Measurements from ENCODE around the gene NDUFAF5. TPM values are rescaled to one million over a fixed set of nuclear protein-coding genes. Genes with fewer than 3 reads are reported as not detected.
A peak's percentile ranks its signal among the peaks of the same experiment; 100 is the strongest.
"Not testable (repeated sequence)": the region's sequence is repeated elsewhere in the genome, so short reads cannot be mapped to it uniquely, and the experiment has no call there.

NDUFAF5 gene, protein sequence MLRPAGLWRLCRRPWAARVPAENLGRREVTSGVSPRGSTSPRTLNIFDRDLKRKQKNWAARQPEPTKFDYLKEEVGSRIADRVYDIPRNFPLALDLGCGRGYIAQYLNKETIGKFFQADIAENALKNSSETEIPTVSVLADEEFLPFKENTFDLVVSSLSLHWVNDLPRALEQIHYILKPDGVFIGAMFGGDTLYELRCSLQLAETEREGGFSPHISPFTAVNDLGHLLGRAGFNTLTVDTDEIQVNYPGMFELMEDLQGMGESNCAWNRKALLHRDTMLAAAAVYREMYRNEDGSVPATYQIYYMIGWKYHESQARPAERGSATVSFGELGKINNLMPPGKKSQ
- 38.9 to 40.7 TPM (median 40.4 TPM) in 3 replicates for total RNA-seq

DNA sequence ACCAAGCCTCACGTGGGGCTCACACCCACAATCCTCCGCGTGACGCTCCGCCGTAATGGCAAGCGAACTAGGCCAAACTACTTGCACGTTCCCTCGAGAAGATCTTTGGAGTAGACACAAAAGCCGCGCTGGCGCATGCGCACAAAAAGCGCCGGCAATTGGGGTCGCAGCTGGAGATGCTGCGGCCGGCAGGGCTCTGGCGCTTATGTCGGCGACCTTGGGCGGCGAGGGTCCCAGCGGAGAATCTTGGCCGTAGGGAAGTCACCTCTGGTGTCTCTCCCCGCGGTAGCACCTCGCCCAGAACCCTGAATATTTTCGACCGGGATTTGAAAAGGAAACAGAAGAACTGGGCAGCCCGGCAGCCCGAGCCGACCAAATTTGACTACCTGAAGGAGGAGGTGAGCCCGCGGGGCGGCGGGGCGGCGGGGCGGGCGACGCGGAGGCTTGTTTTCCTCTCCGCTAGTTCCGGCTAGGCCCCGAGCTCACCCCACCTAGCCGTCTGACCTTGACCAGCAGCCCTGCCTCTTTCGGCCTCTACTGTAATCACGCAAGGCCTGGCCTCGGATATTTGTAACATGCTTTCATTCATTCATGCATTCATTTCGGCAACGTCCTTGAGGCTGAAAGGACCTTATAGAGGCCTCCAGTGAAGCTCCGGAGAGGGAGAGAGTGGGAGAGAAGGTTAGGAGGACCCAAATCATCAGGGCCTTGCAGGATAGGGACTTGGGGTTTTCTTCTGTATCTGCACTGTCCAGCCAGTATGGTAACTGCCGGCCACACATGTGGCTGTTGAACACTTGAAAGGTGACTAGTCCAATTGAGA is at the start of gene NDUFAF5, which contains the start of gene ESF1:
TSS of gene NDUFAF5 (plus strand) at position 136 of the 823 bp plus-strand sequence. CDS start at position 177, 41 bp downstream.
TSS of gene ESF1 (minus strand) at position 27 of the 823 bp plus-strand sequence. CDS start 1,779 bp downstream, outside the sequence.
- TF ChIP-seq, protein P1, sequence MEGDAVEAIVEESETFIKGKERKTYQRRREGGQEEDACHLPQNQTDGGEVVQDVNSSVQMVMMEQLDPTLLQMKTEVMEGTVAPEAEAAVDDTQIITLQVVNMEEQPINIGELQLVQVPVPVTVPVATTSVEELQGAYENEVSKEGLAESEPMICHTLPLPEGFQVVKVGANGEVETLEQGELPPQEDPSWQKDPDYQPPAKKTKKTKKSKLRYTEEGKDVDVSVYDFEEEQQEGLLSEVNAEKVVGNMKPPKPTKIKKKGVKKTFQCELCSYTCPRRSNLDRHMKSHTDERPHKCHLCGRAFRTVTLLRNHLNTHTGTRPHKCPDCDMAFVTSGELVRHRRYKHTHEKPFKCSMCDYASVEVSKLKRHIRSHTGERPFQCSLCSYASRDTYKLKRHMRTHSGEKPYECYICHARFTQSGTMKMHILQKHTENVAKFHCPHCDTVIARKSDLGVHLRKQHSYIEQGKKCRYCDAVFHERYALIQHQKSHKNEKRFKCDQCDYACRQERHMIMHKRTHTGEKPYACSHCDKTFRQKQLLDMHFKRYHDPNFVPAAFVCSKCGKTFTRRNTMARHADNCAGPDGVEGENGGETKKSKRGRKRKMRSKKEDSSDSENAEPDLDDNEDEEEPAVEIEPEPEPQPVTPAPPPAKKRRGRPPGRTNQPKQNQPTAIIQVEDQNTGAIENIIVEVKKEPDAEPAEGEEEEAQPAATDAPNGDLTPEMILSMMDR (IDR thresholded peaks at IDR 0.05; ENCODE audit: unreplicated experiment), result no peak
- Mint-ChIP-seq H3K27ac (peak within 1 kb of the TSS; percentile 98), H3K27me3 (ENCODE audit: low read depth) (no peaks in the 10 kb centered on the region), H3K9me3 (no peaks in the 10 kb centered on the region), H3K4me1 (peaks cover 33% of the 10 kb centered on the region), H3K4me3 (peak within 1 kb of the TSS; percentile 94), H3K36me3 (peaks cover 18% of the 10 kb centered on the region)
- DNase-seq (ENCODE audit: low spot score in 2 of 2, unreplicated experiment in 2 of 2), result peak; percentile 75 to 91

DNA sequence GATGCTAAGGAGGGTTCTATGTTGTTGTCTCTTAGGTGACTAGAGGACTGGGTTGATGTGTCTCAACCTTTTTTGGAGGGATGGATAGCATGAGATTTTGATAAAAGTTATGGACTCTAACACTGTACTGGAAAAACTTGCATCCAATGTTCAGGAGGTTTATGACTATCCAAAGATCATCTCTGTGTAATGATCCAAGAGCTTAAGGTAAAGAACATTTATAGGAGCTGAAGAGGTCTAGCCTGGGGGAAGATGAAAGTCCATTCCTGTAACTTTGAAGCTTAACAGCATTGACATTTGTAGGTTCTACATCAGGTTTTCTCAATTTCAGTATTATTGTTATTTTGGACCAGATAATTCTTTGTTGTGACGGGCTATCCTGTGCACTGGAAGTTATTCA is 49.0 kb upstream of the NDUFAF5 start:
- Mint-ChIP-seq H3K4me3 (no peak overlapping the region), H3K9me3 (peaks cover 18% of the 10 kb centered on the region), H3K4me1 (peaks cover 3% of the 10 kb centered on the region), H3K36me3 (peaks cover 50% of the 10 kb centered on the region), H3K27ac (no peak overlapping the region), H3K27me3 (ENCODE audit: low read depth) (no peaks in the 10 kb centered on the region)
- DNase-seq (ENCODE audit: low spot score in 2 of 2, unreplicated experiment in 2 of 2), result no peak
- TF ChIP-seq, protein P1 (IDR thresholded peaks at IDR 0.05; ENCODE audit: unreplicated experiment), result no peak

DNA sequence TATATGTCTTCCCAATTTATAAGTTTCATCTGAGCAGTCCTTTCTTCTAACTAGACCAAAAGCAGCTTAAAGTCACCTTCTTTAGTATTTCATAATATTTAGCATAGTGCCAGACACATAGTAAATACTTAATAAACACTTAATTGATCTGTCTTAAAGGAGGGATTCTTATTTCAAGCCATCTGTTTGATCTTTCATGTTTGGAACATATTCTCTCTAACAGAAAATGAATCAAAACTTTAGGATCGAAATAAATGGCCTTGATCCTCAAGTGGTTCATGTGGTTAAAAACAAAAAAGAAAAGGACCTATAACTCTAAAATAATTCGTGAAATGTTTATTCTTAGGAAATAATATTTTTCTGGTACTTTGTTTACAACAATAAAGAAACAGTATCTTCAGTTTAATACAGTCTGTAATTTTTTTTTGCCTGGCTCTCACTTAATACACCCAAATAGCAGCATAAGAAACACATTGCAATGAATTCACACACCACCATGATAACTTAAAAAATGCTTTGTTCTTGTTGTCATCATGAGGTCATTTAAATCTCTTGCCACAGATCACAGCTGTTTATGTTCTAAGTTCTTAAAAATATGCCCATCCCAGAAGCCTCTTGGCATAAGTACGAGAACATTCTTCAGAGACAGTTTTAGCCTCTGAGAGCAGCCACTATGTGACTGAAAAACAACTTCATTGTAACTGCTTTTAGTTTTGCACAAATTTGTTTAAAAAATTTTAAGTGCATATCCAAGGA is 48.2 kb upstream of the NDUFAF5 start:
- Mint-ChIP-seq H3K36me3 (peaks cover 52% of the 10 kb centered on the region), H3K9me3 (peaks cover 23% of the 10 kb centered on the region), H3K4me3 (no peak overlapping the region), H3K27me3 (ENCODE audit: low read depth) (no peaks in the 10 kb centered on the region), H3K4me1 (peaks cover 3% of the 10 kb centered on the region), H3K27ac (no peak overlapping the region)
- TF ChIP-seq, protein P1 (IDR thresholded peaks at IDR 0.05; ENCODE audit: unreplicated experiment), result no peak
- DNase-seq (ENCODE audit: low spot score in 2 of 2, unreplicated experiment in 2 of 2), result no peak

DNA sequence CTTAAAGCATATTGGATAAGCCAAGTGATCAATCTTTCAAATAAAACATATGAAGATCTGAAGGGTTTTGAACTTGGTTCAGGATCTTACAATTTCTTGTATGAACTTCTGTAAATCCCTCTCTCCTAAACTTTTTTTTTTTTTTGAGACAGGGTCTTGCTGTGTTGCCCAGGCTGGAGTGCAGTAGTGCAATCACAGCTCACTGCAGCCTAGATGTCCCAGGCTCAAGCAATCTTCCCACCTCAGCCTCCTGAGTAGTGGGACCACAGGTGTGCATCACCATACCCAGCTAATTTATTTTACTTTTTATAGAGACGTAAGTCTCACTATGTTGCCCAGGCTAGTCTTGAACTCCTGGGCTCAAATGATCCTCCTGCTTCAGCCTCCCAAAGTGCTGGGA is 46.6 kb upstream of the NDUFAF5 start:
- peaks cover 51% of the 10 kb centered on the region for H3K36me3 Mint-ChIP-seq

DNA sequence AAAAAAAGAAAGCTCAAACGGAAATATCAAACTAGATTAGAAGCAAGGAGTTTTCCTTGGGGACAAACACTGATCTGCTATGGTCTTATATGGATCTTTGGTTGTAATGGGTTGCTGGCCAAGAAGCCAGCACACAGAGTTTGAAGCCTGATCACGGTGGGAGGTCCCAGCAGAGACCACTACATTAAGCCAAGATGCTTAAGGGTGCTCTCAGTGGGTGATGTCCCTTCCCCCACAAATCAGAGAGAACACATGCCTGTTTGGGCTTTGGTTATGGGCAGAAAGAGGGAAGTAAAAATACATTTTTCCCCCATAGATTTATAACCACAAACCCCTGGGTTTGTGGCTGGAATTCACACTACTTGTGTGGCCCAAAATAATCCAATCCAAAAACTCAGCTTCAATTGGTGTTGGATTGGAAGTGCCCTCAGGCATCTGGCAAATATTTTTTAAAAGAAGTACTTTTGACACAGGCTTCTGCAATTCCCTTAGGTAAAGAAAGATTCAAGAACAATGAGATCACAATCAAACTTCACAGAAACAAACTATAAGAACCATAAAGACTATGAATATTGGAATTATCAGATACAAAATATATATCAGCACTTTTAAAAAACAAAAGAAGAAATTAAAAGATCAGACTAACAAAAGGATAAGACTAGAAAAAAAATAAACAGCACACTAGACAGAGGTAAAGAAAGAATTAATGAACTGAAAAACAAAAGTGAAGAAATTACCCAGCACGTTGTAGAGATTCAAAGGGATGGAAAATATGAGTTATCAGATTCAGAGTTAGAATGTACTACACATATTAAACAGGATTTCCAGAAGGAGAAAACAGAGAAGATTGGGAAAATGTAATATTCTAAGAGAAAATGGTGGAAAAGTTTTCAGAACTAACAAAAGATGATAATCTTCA is 44.8 kb upstream of the NDUFAF5 start:
- Mint-ChIP-seq H3K4me3 (no peak overlapping the region), H3K4me1 (peaks cover under 1% of the 10 kb centered on the region)
- DNase-seq (ENCODE audit: low spot score in 2 of 2, unreplicated experiment in 2 of 2), result no peak

More for the DNA sequence above, 46.6 kb upstream of the NDUFAF5 start:
- DNase-seq (ENCODE audit: low spot score in 2 of 2, unreplicated experiment in 2 of 2); H3K4me1 Mint-ChIP-seq; H3K27ac Mint-ChIP-seq; H3K4me3 Mint-ChIP-seq; H3K27me3 Mint-ChIP-seq (ENCODE audit: low read depth): not testable (repeated sequence)
- peaks cover 34% of the 10 kb centered on the region for H3K9me3 Mint-ChIP-seq

More for the DNA sequence above, 44.8 kb upstream of the NDUFAF5 start:
- TF ChIP-seq, protein P1 (IDR thresholded peaks at IDR 0.05; ENCODE audit: unreplicated experiment), result no peak
- peaks cover 56% of the 10 kb centered on the region for H3K36me3 Mint-ChIP-seq
- peaks cover 38% of the 10 kb centered on the region for H3K9me3 Mint-ChIP-seq
- H3K27ac Mint-ChIP-seq, result no peak overlapping the region
- no peaks in the 10 kb centered on the region for H3K27me3 Mint-ChIP-seq (ENCODE audit: low read depth)
